Right lobe of liver (tissue), 4 donors: ENCODE measurements around the gene MYO1B.

Experiments
- POLR2A ChIP-seq: fragments of 450-650 bp; IDR thresholded peaks from one replicate; pipeline ENCODE4 v1.6.1; 2017; ENCODE audit warnings: antibody characterized with exemption, mild to moderate bottlenecking
- TF ChIP-seq, protein P1 (sequence below), 4 donors: fragments of 200-600 bp in 3 of 4; fragments of 450-650 bp in 1 of 4; IDR thresholded peaks; one replicate each; pipeline versions ENCODE4 v1.5.1 to v1.8.0; 2016 to 2022; ENCODE audit warnings: antibody characterized with exemption in 4 of 4, mild to moderate bottlenecking in 2 of 4
- donor health status: DM: no; HTN: no; CAD: no.
- donor health status: DM: no; HTN: no; CAD: no.
- donor health status: DM: no; HTN: yes; CAD: no.

DNA sequence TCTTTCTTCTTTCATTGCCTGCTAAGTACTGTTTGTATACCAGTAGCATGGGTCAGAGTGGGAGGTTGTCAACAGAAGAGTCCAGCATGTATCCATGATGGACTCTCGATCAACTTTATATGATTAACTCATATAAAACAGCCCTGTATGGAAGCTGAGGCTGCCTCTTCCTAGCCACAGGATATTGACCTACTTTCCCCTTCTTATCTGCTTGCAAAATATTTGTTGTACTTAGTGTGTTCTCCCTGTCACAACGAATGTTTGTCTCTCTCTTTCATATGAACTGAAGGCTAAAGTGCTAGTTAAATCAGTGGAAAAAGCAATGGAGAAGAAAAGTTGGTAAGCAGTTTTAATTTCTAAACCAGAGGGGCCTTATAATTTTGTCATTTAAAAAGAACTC lies 17.8 kb downstream of the MYO1B start:
- TF ChIP-seq, protein P1, sequence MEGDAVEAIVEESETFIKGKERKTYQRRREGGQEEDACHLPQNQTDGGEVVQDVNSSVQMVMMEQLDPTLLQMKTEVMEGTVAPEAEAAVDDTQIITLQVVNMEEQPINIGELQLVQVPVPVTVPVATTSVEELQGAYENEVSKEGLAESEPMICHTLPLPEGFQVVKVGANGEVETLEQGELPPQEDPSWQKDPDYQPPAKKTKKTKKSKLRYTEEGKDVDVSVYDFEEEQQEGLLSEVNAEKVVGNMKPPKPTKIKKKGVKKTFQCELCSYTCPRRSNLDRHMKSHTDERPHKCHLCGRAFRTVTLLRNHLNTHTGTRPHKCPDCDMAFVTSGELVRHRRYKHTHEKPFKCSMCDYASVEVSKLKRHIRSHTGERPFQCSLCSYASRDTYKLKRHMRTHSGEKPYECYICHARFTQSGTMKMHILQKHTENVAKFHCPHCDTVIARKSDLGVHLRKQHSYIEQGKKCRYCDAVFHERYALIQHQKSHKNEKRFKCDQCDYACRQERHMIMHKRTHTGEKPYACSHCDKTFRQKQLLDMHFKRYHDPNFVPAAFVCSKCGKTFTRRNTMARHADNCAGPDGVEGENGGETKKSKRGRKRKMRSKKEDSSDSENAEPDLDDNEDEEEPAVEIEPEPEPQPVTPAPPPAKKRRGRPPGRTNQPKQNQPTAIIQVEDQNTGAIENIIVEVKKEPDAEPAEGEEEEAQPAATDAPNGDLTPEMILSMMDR (IDR thresholded peaks at IDR 0.05): no peak
- peak; percentile 80 for TF ChIP-seq POLR2A
